GM23338 (cell line): Measurements from ENCODE around the gene TMEM44. TPM values are rescaled to one million over a fixed set of nuclear protein-coding genes. Genes with fewer than 3 reads are reported as not detected.

Experiments used
- ATAC-seq: fragments of 200-7000 bp; cut with Tn5 transposase; 3 replicates; pipeline ENCODE4 v1.9.1; 2020
- DNase-seq: peaks from one replicate; pipeline ENCODE4 v3.0.0-alpha.2; 2015; ENCODE audit warnings: low spot score
- H2AFZ ChIP-seq: fragments of 200-600 bp; sonication (generic); 2 replicates; pipeline ENCODE4 v1.8.0; 2016; ENCODE audit warnings: antibody characterized with exemption, mild to moderate bottlenecking, moderate library complexity
- H3F3A ChIP-seq: fragments of 200-600 bp; sonication (generic); replicated peaks from 2 replicates; pipeline ENCODE4 v1.8.0; 2017; ENCODE audit warnings: antibody characterized with exemption, mixed run types, low read depth
- H3K27ac ChIP-seq: fragments of 200-600 bp; sonication (generic); 2 replicates; pipeline ENCODE4 v1.6.1; 2016; ENCODE audit warnings: low read depth
- H3K27me3 ChIP-seq: fragments of 200-600 bp; sonication (generic); 2 replicates; pipeline ENCODE4 v1.8.0; 2016; ENCODE audit warnings: mild to moderate bottlenecking, mixed run types, moderate library complexity; ENCODE audit not compliant: insufficient read depth
- H3K36me3 ChIP-seq: fragments of 200-600 bp; sonication (generic); 2 replicates; pipeline ENCODE4 v1.8.0; 2016; ENCODE audit warnings: mild to moderate bottlenecking; ENCODE audit not compliant: insufficient read depth
- H3K4me1 ChIP-seq: fragments of 200-600 bp; sonication (generic); 2 replicates; pipeline ENCODE4 v1.8.0; 2016; ENCODE audit warnings: mild to moderate bottlenecking, moderate library complexity; ENCODE audit not compliant: insufficient read depth
- H3K4me2 ChIP-seq: fragments of 200-600 bp; sonication (generic); 2 replicates; pipeline ENCODE4 v1.7.1; 2017; ENCODE audit warnings: mixed run types
- H3K4me3 ChIP-seq: fragments of 200-600 bp; sonication (generic); 2 replicates; pipeline ENCODE4 v1.6.1; 2016; ENCODE audit warnings: mixed run types
- H3K79me2 ChIP-seq: fragments of 200-600 bp; sonication (generic); replicated peaks from 2 replicates; pipeline ENCODE4 v1.8.0; 2017; ENCODE audit warnings: mild to moderate bottlenecking; ENCODE audit not compliant: insufficient read depth
- H3K9me2 ChIP-seq: fragments of 200-600 bp; sonication (generic); 2 replicates; pipeline ENCODE4 v1.8.0; 2017; ENCODE audit not compliant: insufficient read depth
- H4K20me1 ChIP-seq: fragments of 200-600 bp; sonication (generic); replicated peaks from 2 replicates; pipeline ENCODE4 v1.8.0; 2017; ENCODE audit warnings: mild to moderate bottlenecking; ENCODE audit not compliant: insufficient read depth
- H3K27ac Mint-ChIP-seq: 2 replicates; pipeline ENCODE4 v1.8.0; 2020; ENCODE audit warnings: inconsistent platforms, mild to moderate bottlenecking, moderate library complexity, mixed read lengths
- H3K27me3 Mint-ChIP-seq: 3 replicates; pipeline ENCODE4 v1.8.0; 2022; ENCODE audit warnings: low read depth, mild to moderate bottlenecking, moderate library complexity, mixed read lengths, inconsistent platforms; ENCODE audit not compliant: insufficient read depth, poor library complexity
- H3K36me3 Mint-ChIP-seq: 3 replicates; pipeline ENCODE4 v1.8.0; 2021; ENCODE audit warnings: low read depth, mild to moderate bottlenecking, inconsistent platforms, moderate library complexity, mixed read lengths
- H3K4me1 Mint-ChIP-seq: 3 replicates; pipeline ENCODE4 v1.8.0; 2020; ENCODE audit warnings: mild to moderate bottlenecking, inconsistent platforms, mixed read lengths
- H3K4me3 Mint-ChIP-seq: 3 replicates; pipeline ENCODE4 v1.8.0; 2021; ENCODE audit warnings: moderate library complexity, mild to moderate bottlenecking, inconsistent platforms, mixed read lengths
- H3K9me3 Mint-ChIP-seq: 3 replicates; pipeline ENCODE4 v1.8.0; 2020; ENCODE audit warnings: moderate library complexity, mild to moderate bottlenecking, inconsistent platforms, mixed read lengths
- ETS1 ChIP-seq: IDR thresholded peaks from 2 replicates; pipeline ENCODE4 v1.6.1; 2016; ENCODE audit warnings: antibody characterized with exemption
- EZH2phosphoT487 ChIP-seq: fragments of 200-600 bp; sonication (generic); IDR thresholded peaks from one replicate; pipeline ENCODE4 v1.8.1; 2018; ENCODE audit warnings: antibody characterized with exemption; ENCODE audit not compliant: unreplicated experiment
- JUNB ChIP-seq: IDR thresholded peaks from one replicate; pipeline ENCODE4 v1.6.1; 2016; ENCODE audit warnings: antibody characterized with exemption; ENCODE audit not compliant: unreplicated experiment
- STAT1 ChIP-seq: IDR thresholded peaks from one replicate; pipeline ENCODE4 v1.6.1; 2016; ENCODE audit warnings: antibody characterized with exemption; ENCODE audit not compliant: unreplicated experiment
- ZNF114 ChIP-seq: fragments of 250-450 bp; sonication (Bioruptor Pico); IDR thresholded peaks from 2 replicates; pipeline ENCODE4 v1.5.0; 2020; ENCODE audit warnings: mild to moderate bottlenecking, moderate library complexity
- ZNF331 ChIP-seq: fragments of 250-450 bp; sonication (Bioruptor Pico); IDR thresholded peaks from 2 replicates; pipeline ENCODE4 v1.5.0; 2020; ENCODE audit warnings: low read depth, mild to moderate bottlenecking, moderate library complexity
- ZNF462 ChIP-seq: fragments of 250-450 bp; sonication (Bioruptor Pico); IDR thresholded peaks from 2 replicates; pipeline ENCODE4 v1.5.0; 2020; ENCODE audit warnings: mild to moderate bottlenecking, moderate library complexity
- polyA plus RNA-seq: library from polyadenylated mRNA; unstranded; fragments of >200 nt; fragmentation: Nextera tagmentation; extraction: Ambion mirVana; gene quantifications from 2 replicates; pipeline ENCODE4 v1.2.1, GENCODE V29; 2016
- total RNA-seq: library from RNA; depleted of rRNA; stranded (reverse); fragments of >200 nt; shearing (Covaris generic); gene quantifications from 2 replicates; pipeline ENCODE4 v1.2.3, GENCODE V29; 2014

The TMEM44 gene
- total and polyA plus RNA-seq, 2 experiments from 2014 or later, result 10.0 to 10.5 TPM

DNA sequence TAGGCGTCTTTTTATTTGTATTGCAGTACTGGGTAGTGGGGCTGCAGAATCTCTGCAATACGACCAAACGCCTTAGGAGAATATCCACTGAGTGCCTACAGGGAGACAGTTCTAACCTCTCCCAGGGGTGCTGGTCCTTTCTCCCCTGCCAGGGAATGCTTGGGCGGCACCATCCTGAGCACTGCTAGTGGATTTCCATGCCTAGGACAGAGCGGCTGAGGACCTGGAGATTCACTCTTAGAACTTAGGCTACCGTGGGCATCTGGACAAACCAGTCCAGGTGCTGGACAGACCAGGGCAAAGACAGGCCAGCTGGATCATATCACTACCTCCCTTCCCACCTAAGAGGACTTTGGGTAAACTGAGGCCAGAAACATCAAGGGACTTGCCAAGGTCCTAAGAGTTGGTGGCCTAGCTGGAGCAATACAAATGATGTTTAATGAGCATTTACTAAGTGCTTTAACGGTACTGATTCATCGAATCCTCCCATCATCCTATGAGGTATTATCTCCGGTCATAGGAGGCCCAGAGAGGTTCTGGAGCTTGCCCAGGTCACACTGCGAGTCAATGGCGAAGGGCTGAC is 902 bp downstream of the TMEM44 start (continued):
- TF ChIP-seq ZNF462 (CRISPR knock-in tag) (no peak), ZNF331 (CRISPR knock-in tag) (no peak), ETS1 (no peak), JUNB (no peak)

DNA sequence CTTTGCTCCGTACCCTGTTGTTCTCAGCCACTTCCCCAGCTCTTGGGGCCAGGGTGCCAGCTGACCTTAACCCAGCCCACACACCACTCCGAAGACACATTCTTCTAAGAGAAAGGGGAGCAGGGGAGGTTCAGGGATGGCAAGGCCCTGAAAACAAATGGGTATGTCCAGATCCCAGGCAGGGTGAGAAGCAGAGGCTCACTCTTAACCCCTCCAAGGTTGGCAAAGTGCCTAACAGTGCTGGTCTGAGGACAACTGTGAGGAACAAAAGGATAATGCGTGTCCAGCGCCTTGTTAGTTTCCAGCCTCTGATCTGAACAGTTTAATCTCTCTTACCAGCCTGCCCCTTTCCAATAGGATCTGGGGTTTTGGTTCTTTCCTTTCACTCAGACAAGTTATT is 1.5 kb downstream of the TMEM44 start:
- Histone ChIP-seq H3K9me2 (no peaks in the 10 kb centered on the region), H3K4me3 (no peak overlapping the region), H3K36me3 (no peaks in the 10 kb centered on the region; the same call in 1 of the 2 replicates), H3K27ac (no peak overlapping the region), H2AFZ (no peak overlapping the region), H3F3A (no peaks in the 10 kb centered on the region), H3K4me1 (0 out of 2 replicates have a peak, but pooled peaks cover 4% of the 10 kb centered on the region), H3K4me2 (no peak overlapping the region), H3K79me2 (no peaks in the 10 kb centered on the region), H4K20me1 (no peaks in the 10 kb centered on the region), H3K27me3 (0 out of 2 replicates have a peak, but pooled peaks cover 4% of the 10 kb centered on the region)
- H3K4me1 Mint-ChIP-seq, result no peaks in the 10 kb centered on the region
- H3K9me3 Mint-ChIP-seq, result peaks cover 24% of the 10 kb centered on the region
- H3K27ac Mint-ChIP-seq, result no peak overlapping the region
- peaks cover 12% of the 10 kb centered on the region for H3K27me3 Mint-ChIP-seq
- peaks cover 32% of the 10 kb centered on the region for H3K36me3 Mint-ChIP-seq
- 0 out of 3 replicates have a peak overlapping the region, but pooled peaks have one; percentile 87 for H3K4me3 Mint-ChIP-seq
- no peak for ATAC-seq
- DNase-seq, result no peak
- TF ChIP-seq ZNF331 (CRISPR knock-in tag), result no peak
- TF ChIP-seq EZH2phosphoT487, result no peak
- no peak for TF ChIP-seq ZNF114 (CRISPR knock-in tag)
- TF ChIP-seq JUNB, result no peak
- TF ChIP-seq STAT1, result no peak
- TF ChIP-seq ZNF462 (CRISPR knock-in tag), result no peak
